Loucy (cell line): ENCODE results near the gene UBA52.

Experiments used
- H2AFZ ChIP-seq: fragments of 200-600 bp; sonication (generic); 2 replicates; pipeline ENCODE4 v1.6.0; 2016; ENCODE audit warnings: antibody characterized with exemption, mild to moderate bottlenecking, low read length, moderate library complexity
- H3F3A ChIP-seq: fragments of 200-600 bp; 2 replicates; pipeline ENCODE4 v1.6.0; 2016; ENCODE audit warnings: antibody characterized with exemption, low read depth, mild to moderate bottlenecking
- H3K27me3 ChIP-seq: fragments of 200-600 bp; sonication (generic); 2 replicates; pipeline ENCODE4 v1.6.1; 2014; ENCODE audit warnings: low read length, mild to moderate bottlenecking; ENCODE audit not compliant: insufficient read depth, poor library complexity, severe bottlenecking
- H3K36me3 ChIP-seq: fragments of 200-600 bp; sonication (generic); 2 replicates; pipeline ENCODE4 v1.6.1; 2016; ENCODE audit warnings: low read length; ENCODE audit not compliant: insufficient read depth
- H3K4me1 ChIP-seq: fragments of 200-600 bp; sonication (generic); 2 replicates; pipeline ENCODE4 v1.5.1; 2014; ENCODE audit warnings: low read length, mild to moderate bottlenecking; ENCODE audit not compliant: insufficient read depth, poor library complexity, severe bottlenecking
- H3K4me2 ChIP-seq: fragments of 200-600 bp; sonication (generic); 2 replicates; pipeline ENCODE4 v1.6.0; 2014; ENCODE audit warnings: antibody characterized with exemption, low read length, low read depth, mild to moderate bottlenecking; ENCODE audit not compliant: poor library complexity, severe bottlenecking
- H3K4me3 ChIP-seq: fragments of 200-600 bp; sonication (generic); 2 replicates; pipeline ENCODE4 v1.5.1; 2014; ENCODE audit warnings: low read length, mild to moderate bottlenecking, mixed read lengths; ENCODE audit not compliant: poor library complexity, severe bottlenecking
- H3K79me2 ChIP-seq: fragments of 200-600 bp; sonication (generic); 2 replicates; pipeline ENCODE4 v1.6.1; 2014; ENCODE audit warnings: low read length; ENCODE audit not compliant: insufficient read depth
- H3K9ac ChIP-seq: fragments of 200-600 bp; sonication (generic); 2 replicates; pipeline ENCODE4 v1.6.0; 2014; ENCODE audit warnings: mild to moderate bottlenecking, low read depth, low read length, moderate library complexity; ENCODE audit not compliant: poor library complexity, severe bottlenecking
- H3K9me2 ChIP-seq: fragments of 200-600 bp; sonication (generic); replicated peaks from 2 replicates; pipeline ENCODE4 v1.6.1; 2016; ENCODE audit warnings: low read depth, low read length, mixed read lengths
- H3K9me3 ChIP-seq: fragments of 200-600 bp; sonication (generic); 2 replicates; pipeline ENCODE4 v1.6.1; 2014; ENCODE audit warnings: mild to moderate bottlenecking, antibody characterized with exemption, low read length, low read depth; ENCODE audit not compliant: insufficient read depth
- H4K20me1 ChIP-seq: fragments of 200-600 bp; sonication (generic); 2 replicates; pipeline ENCODE4 v1.6.0; 2014; ENCODE audit warnings: antibody characterized with exemption, low read length, mild to moderate bottlenecking; ENCODE audit not compliant: insufficient read depth, poor library complexity, severe bottlenecking
- CTCF ChIP-seq: fragments of 200-600 bp; sonication (generic); conservative IDR thresholded peaks from 2 replicates; pipeline ENCODE4 v1.5.1; 2014; ENCODE audit warnings: mild to moderate bottlenecking, antibody characterized with exemption, low read length
- EZH2phosphoT487 ChIP-seq: fragments of 200-600 bp; IDR thresholded peaks from 2 replicates; pipeline ENCODE4 v1.6.1; 2018; ENCODE audit warnings: antibody characterized with exemption, mild to moderate bottlenecking, moderate library complexity, borderline replicate concordance

Gene UBA52

GRCh38 chr19:18586306-18586705 lies 14.6 kb downstream of the UBA52 start:
- no peak overlapping the region for H3K9ac ChIP-seq
- H3K36me3 ChIP-seq, result no peaks in the 10 kb centered on the region
- TF ChIP-seq CTCF, result 0 out of 2 replicates have a peak, but pooled peaks have one; percentile 13
- TF ChIP-seq EZH2phosphoT487, result no peak
- no peaks in the 10 kb centered on the region for H3K9me3 ChIP-seq
- no peak overlapping the region for H3K4me3 ChIP-seq
- peaks cover 13% of the 10 kb centered on the region for H3K4me1 ChIP-seq
- H2AFZ ChIP-seq, result no peak overlapping the region
- H3F3A ChIP-seq, result no peaks in the 10 kb centered on the region
- H3K4me2 ChIP-seq, result no peak overlapping the region
- no peaks in the 10 kb centered on the region for H3K27me3 ChIP-seq
- peaks cover 7% of the 10 kb centered on the region for H3K79me2 ChIP-seq
- no peaks in the 10 kb centered on the region for H3K9me2 ChIP-seq
- H4K20me1 ChIP-seq, result peaks cover 4% of the 10 kb centered on the region

GRCh38 chr19:18587561-18587960 lies 15.9 kb downstream of the UBA52 start:
- peaks cover 7% of the 10 kb centered on the region for H3K79me2 ChIP-seq
- no peaks in the 10 kb centered on the region for H3K27me3 ChIP-seq
- H3F3A ChIP-seq, result no peaks in the 10 kb centered on the region
- no peaks in the 10 kb centered on the region for H3K36me3 ChIP-seq
- no peak for TF ChIP-seq EZH2phosphoT487
- no peak for TF ChIP-seq CTCF
- peak overlapping the region; percentile 78 for H3K4me3 ChIP-seq
- H3K4me1 ChIP-seq, result peaks cover 13% of the 10 kb centered on the region
- H4K20me1 ChIP-seq, result peaks cover 4% of the 10 kb centered on the region
- no peaks in the 10 kb centered on the region for H3K9me2 ChIP-seq
- peak overlapping the region; percentile 76 for H3K9ac ChIP-seq
- peak overlapping the region; percentile 87 for H3K4me2 ChIP-seq
- no peaks in the 10 kb centered on the region for H3K9me3 ChIP-seq
- H2AFZ ChIP-seq, result no peak overlapping the region

- TF ChIP-seq EZH2phosphoT487, result no peak
- TF ChIP-seq CTCF, result no peak
- H3K9me2 ChIP-seq, result no peaks in the 10 kb centered on the region
- H3K9ac ChIP-seq, result peak overlapping the region; percentile 76
- H3K36me3 ChIP-seq, result no peaks in the 10 kb centered on the region
- H3K4me3 ChIP-seq, result peak overlapping the region; percentile 78
- peak overlapping the region; percentile 82 for H2AFZ ChIP-seq
- peaks cover 4% of the 10 kb centered on the region for H4K20me1 ChIP-seq
- peak overlapping the region; percentile 87 for H3K4me2 ChIP-seq
- no peaks in the 10 kb centered on the region for H3F3A ChIP-seq
- H3K9me3 ChIP-seq, result no peaks in the 10 kb centered on the region
- peaks cover 7% of the 10 kb centered on the region for H3K79me2 ChIP-seq
- H3K4me1 ChIP-seq, result peaks cover 13% of the 10 kb centered on the region
- no peaks in the 10 kb centered on the region for H3K27me3 ChIP-seq
Observed at GRCh38 chr19:18587962-18588610, 16.4 kb downstream of the UBA52 start.
